ACHN (cell line): ENCODE data around the gene C11orf98.
"Not testable (repeated sequence)": the region's sequence is repeated elsewhere in the genome, so short reads cannot be mapped to it uniquely, and the experiment has no call there.

ENCODE experiments used
- DNase-seq: peaks from one replicate; pipeline ENCODE4 v3.0.0-alpha.2; 2015
- in situ Hi-C: cut with HindIII; loops from 2 replicates; pipeline ENCODE4 v1.10.0; 2017; ENCODE audit warnings: low sequenced_read_pairs, low pct_ligation_motif_present, low pct_unique_long_range_greater_than_20kb

C11orf98 gene

GRCh38 chr11:62665075-62665598 lies at the start of gene C11orf98, which contains the start of gene CSKMT:
Gene C11orf98, minus strand, starts transcription at chr11:62665210. Its CDS starts 41 bp downstream, at chr11:62665169.
Gene CSKMT, plus strand, starts transcription at chr11:62665312. Its CDS starts 568 bp downstream, at chr11:62665880.
- in situ Hi-C loops = no loop called here
- DNase-seq = peak; percentile 89

DNA sequence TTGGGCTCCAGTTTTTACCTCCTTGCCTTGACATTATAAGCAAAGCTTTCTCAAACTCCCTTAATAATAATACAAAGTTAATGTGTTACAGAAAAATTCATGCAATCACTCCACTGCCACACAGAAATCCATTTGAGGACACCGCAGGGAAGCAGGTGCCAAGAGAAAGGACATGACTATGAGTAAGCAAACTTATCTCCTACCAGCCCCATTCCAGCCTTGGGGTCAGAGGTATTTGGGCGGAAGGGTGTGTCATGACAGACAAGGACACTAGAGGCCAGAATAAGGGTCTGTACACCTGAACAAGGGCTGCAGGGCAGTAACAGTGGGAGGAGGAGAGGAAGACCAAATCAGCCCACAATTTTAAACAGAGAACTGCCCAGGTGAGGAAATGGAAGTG lies 48.3 kb upstream of the C11orf98 start:
- in situ Hi-C loops = loop anchor here (5.0 kb wide), 1 partner anchor 41 kb away; the partner anchor contains the start of genes LBHD1 and UQCC3

GRCh38 chr11:62712861-62713260 lies 47.9 kb upstream of the C11orf98 start:
- in situ Hi-C loops = loop anchor here (5.0 kb wide), 1 partner anchor 41 kb away; the partner anchor contains the start of genes LBHD1 and UQCC3
- no peak for DNase-seq

More for the DNA sequence above, 48.3 kb upstream of the C11orf98 start:
- peak; percentile 76 for DNase-seq

GRCh38 chr11:62712276-62712812 lies 47.3 kb upstream of the C11orf98 start:
- in situ Hi-C loops = loop anchor here (5.0 kb wide), 1 partner anchor 40 kb away; the partner anchor contains the start of genes LBHD1 and UQCC3
- DNase-seq = no peak

DNA sequence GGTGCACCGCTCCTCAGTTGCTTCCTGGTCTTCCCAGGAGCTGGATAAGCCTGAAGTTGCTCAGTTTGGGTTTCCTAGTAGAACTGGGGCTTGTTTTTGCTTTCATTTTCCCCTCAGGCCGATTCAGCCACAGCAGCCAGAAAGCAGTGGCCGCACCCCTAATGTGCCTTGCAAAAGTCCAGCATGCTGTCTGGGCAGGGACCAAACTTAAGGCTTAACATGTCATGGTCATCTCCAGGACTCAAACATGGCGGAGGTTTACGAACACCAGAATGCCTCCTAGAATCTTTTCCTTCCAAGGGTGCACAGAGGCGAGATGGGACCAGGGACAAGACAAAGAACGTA lies 45.0 kb upstream of the C11orf98 start:
- DNase-seq = no peak
- in situ Hi-C loops = loop anchor here (5.0 kb wide), 1 partner anchor 38 kb away; the partner anchor contains the start of genes LBHD1 and UQCC3

DNA sequence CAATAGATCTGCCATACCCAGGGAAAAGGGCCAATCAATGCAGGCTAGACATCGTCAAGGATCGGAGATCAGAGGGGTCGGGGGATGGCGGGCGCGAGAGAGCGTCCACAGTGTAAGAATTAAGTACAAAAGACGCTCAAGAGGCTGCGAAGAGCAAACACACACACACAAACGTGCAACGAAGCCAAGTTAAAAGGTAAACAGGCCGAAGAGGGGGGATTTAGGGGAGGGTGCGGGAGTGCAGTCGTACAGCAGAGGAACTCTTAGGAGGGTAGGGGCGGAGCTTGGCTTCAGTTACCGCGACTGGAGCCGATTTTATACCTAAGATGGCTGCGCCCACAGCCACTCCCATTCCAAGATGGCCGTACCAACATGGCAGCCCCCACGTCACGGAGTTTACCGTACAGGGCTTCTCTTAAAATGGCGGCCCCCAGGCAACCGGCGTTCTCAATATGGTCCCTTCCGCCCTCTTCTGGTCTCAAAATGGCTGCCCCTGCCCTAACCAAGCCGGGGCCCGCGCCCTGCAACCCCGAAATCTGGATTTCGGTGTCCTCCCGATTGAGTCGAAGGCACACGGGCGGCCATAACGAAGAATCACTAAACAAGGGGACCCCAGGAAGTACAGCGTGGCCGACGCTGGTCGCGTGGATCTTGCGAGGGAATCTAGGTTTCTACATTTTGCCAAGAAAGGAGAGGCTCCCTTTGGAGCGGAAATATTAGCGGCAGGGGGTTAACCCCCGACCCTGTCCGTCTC lies 44.4 kb upstream of the C11orf98 start:
- peak; percentile 95 for DNase-seq
- in situ Hi-C loops = no loop called here

DNA sequence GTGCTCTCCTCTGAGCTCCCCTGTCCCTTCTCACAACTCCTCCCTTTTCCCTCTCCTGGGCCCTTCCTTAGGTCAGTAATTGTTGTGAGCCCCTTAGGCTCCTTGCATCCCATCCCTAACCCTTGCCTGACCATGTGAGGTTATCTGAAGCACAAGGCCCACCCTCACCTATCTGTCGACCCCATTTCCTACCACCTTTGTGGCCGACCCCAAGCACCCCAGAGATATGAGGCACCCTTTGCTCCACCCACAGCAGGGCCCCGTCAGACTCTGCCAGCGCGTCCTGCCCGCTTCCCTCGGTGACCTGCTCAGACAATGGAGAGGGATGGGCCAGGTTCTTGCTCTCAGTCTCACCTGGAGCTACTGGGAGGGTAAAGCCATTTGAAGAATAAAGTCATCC lies 43.8 kb upstream of the C11orf98 start:
- in situ Hi-C loops = no loop called here
- DNase-seq = no peak

- in situ Hi-C loops = no loop called here
- no peak for DNase-seq
Measured at GRCh38 chr11:62708392-62708791, 43.4 kb upstream of the C11orf98 start.

GRCh38 chr11:62707277-62707861 lies 42.4 kb upstream of the C11orf98 start, which contains the start of the genes BSCL2 and GNG3:
Gene BSCL2, minus strand, starts transcription at chr11:62707424. Its CDS starts 229 bp downstream, at chr11:62707195.
Gene GNG3, plus strand, starts transcription at chr11:62707676. Its CDS starts 620 bp downstream, at chr11:62708296.
- in situ Hi-C loops = no loop called here
- no peak for DNase-seq

DNA sequence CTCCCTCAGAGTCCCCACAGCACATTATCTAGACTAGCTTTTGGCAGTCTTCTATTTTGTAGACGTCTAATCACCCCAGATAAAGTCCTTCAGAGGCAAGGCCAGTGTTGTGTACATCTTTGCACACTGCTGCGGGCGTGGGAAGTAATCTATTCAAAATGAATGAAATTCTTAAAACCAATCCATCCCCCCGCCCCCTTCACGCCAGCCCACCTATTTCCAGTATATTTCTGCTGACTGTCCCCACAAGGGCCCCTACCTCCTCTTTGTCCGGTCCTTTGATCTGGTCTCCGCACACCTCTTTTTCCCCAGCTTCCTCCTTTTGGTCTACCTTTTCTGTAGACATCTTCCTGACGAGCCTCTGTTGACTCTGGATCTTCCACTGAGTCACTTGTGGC lies 41.8 kb upstream of the C11orf98 start:
- in situ Hi-C loops = no loop called here
- DNase-seq = no peak

GRCh38 chr11:62705880-62706849 lies 41.2 kb upstream of the C11orf98 start:
- in situ Hi-C loops = no loop called here
- peak; percentile 90 for DNase-seq

DNA sequence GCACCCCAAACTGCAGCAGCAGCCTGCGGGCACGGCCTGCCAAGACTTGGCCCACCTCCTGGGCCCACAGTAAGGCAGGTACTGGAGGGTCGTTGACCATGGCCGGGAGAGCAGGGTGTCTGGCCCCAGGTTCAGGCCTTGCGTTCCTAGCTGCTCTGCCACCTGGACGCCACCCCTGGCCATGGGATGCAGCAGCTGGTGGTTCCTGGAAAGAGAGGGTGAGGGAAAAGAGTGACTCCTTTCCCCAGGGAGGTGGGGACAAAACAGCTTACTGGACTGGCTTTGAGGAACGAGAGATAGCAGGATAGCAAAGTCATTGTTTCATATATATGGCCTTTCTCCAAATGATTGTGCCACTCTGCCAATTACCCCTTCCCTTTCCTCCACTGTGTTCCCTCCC lies 40.4 kb upstream of the C11orf98 start:
- no peak for DNase-seq
- in situ Hi-C loops = no loop called here

GRCh38 chr11:62703921-62704320 lies 38.9 kb upstream of the C11orf98 start:
- in situ Hi-C loops, DNase-seq: not testable (repeated sequence)

GRCh38 chr11:62702246-62702645 lies 37.2 kb upstream of the C11orf98 start:
- in situ Hi-C loops = no loop called here
- DNase-seq = no peak

- in situ Hi-C loops = no loop called here
- DNase-seq = peak; percentile 65
Measured at GRCh38 chr11:62694455-62695167, 29.6 kb upstream of the C11orf98 start.

- in situ Hi-C loops, DNase-seq: not testable (repeated sequence)
Measured at GRCh38 chr11:62693624-62694023, 28.6 kb upstream of the C11orf98 start.

DNA sequence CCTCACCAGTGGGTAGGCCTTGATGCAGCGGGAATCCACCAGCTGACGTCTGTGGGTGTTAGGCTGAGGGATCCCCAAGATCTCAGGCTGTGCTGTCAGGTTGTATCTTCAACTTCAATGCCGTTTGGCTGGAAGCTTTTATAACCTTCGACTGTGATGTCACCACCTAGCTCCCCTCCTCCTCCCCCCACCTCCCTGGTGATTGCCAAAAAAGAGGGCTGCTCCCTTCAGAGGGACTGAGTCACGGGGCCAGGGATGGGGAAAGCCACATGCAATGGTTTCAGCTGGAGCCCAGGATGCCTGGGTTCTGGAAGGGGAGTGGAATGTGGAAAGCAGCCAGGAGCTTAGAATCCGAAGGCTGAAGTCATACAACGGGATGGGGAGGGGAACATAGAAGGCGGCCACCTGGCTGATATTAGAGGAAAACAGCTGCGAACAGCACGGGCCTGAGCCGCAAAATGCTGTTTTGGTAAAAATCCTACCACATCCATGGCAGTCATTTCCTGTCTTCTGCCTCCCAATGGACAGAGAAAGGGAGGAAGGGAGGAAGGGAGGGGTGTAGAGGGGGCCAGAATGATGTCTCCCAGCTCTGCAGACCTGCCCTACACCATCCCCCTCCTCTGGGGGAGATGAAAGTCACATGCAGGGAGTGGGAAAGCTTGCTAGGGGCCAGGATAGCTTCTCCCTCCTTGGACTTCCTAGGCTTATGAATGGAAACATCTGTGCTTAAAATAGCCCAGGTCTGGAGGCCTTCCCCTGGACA lies 24.6 kb upstream of the C11orf98 start, which contains the start of gene LRRN4CL:
Gene LRRN4CL (minus strand): TSS at position 110 of the 763 bp plus-strand sequence. CDS start 1,022 bp downstream, outside the sequence.
- DNase-seq = peak; percentile 34
- in situ Hi-C loops = no loop called here
